ENCODE data around the gene ACADS. TPM values are rescaled to one million over a fixed set of nuclear protein-coding genes. Genes with fewer than 3 reads are reported as not detected.

ACADS gene
- total RNA-seq, 1 donor = 10.5 TPM

DNA sequence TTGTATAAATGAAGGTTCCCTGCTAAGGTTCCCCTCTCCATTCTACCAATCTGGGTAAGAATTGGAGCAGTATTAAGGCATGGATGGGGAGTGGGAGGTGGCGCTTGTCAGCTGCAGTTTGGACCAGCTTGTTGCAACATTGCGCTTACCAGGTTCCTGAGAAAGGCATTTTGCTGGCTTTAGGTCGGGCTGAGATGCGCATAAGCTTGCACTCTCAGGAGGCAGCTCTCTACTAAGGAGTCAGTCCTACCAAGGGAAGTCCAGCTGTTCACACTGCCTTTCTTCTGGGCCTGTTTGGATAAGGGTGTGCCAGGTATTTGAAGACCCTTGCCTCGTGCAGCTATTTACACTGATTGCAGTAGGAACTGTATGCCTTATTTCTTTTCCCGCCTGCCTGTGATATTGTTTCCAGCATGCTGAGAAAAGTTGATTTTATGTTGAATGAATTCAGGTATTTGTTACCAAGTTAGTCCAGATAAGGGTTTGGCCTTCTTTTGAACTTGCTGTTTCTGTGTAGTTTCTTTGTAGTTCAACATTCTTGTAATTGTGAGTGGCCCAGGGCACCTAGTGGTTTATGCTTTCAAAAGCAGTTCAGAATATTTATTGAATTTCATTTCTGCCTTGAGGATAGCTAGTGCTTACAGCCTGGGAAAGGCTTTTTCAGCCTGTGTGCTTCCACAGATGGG is 36.1 kb upstream of the ACADS start:
- H3K79me2 ChIP-seq (ENCODE audit: insufficient read depth, low read length) = peaks cover 76% of the 10 kb centered on the region
- H4K20me1 ChIP-seq (ENCODE audit: insufficient read depth, low read length) = peaks cover 64% of the 10 kb centered on the region

DNA sequence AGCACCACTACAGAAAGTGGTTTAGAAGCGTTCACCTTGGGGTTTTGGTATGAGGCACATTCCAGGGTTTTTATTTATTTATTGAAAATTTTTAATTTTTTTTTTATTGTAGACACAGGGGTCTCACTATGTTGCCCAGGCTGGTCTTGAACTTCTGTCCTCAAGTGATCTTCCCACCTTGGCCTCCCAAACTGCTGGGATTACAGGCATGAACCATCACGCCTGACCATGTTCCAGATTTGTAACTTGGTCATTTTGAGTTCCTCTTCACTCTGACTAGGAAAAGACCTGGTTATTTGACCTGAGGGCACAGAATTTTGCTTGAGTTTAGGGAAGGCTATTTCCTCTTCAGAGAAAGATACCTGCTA is 35.6 kb upstream of the ACADS start:
- H3K9me3 ChIP-seq (ENCODE audit: low read depth, low read length) = no peaks in the 10 kb centered on the region
- TF ChIP-seq CTCF (IDR thresholded peaks at IDR 0.05; ENCODE audit: extremely low read depth, low read depth, low read length) = no peak
- H3K27ac ChIP-seq (ENCODE audit: low read depth, low read length) = no peak overlapping the region
- H3K27me3 ChIP-seq (ENCODE audit: insufficient read depth, low read length) = no peaks in the 10 kb centered on the region
- no peak overlapping the region for H2AFZ ChIP-seq (ENCODE audit: low read length)
- H4K20me1 ChIP-seq (ENCODE audit: insufficient read depth, low read length) = peaks cover 64% of the 10 kb centered on the region
- H3K4me2 ChIP-seq (ENCODE audit: insufficient read depth, low read length) = no peak overlapping the region
- H3K79me2 ChIP-seq (ENCODE audit: insufficient read depth, low read length) = peaks cover 81% of the 10 kb centered on the region
- H3K4me3 ChIP-seq (ENCODE audit: insufficient read depth, low read length) = no peak overlapping the region
- peaks cover 24% of the 10 kb centered on the region for H3K4me1 ChIP-seq (ENCODE audit: insufficient read depth, low read length)
- peaks cover 14% of the 10 kb centered on the region for H3K36me3 ChIP-seq (ENCODE audit: insufficient read depth, low read length)
- DNase-seq (ENCODE audit: insufficient read length, low spot score, missing footprints) = no peak

More for the DNA sequence above, 36.1 kb upstream of the ACADS start:
- no peak overlapping the region for H2AFZ ChIP-seq (ENCODE audit: low read length)
- no peak for TF ChIP-seq CTCF (IDR thresholded peaks at IDR 0.05; ENCODE audit: extremely low read depth, low read depth, low read length)
- H3K36me3 ChIP-seq (ENCODE audit: insufficient read depth, low read length) = peaks cover 9% of the 10 kb centered on the region
- peak overlapping the region; percentile 91 for H3K4me3 ChIP-seq (ENCODE audit: insufficient read depth, low read length)
- H3K9me3 ChIP-seq (ENCODE audit: low read depth, low read length) = no peaks in the 10 kb centered on the region
- H3K27ac ChIP-seq (ENCODE audit: low read depth, low read length) = no peak overlapping the region
- no peaks in the 10 kb centered on the region for H3K27me3 ChIP-seq (ENCODE audit: insufficient read depth, low read length)
- H3K4me2 ChIP-seq (ENCODE audit: insufficient read depth, low read length) = peak overlapping the region; percentile 91
- no peak for DNase-seq (ENCODE audit: insufficient read length, low spot score, missing footprints)
- peaks cover 25% of the 10 kb centered on the region for H3K4me1 ChIP-seq (ENCODE audit: insufficient read depth, low read length)

GRCh38 chr12:120690978-120691377 is 34.6 kb upstream of the ACADS start:
- Histone ChIP-seq H3K4me1 (ENCODE audit: insufficient read depth, low read length) (peaks cover 22% of the 10 kb centered on the region), H3K4me2 (ENCODE audit: insufficient read depth, low read length) (no peak overlapping the region), H3K4me3 (ENCODE audit: insufficient read depth, low read length) (no peak overlapping the region), H3K9me3 (ENCODE audit: low read depth, low read length) (no peaks in the 10 kb centered on the region), H4K20me1 (ENCODE audit: insufficient read depth, low read length) (peaks cover 67% of the 10 kb centered on the region), H3K79me2 (ENCODE audit: insufficient read depth, low read length) (peaks cover 86% of the 10 kb centered on the region), H3K27ac (ENCODE audit: low read depth, low read length) (no peak overlapping the region), H2AFZ (ENCODE audit: low read length) (no peak overlapping the region), H3K36me3 (ENCODE audit: insufficient read depth, low read length) (peaks cover 23% of the 10 kb centered on the region), H3K27me3 (ENCODE audit: insufficient read depth, low read length) (no peaks in the 10 kb centered on the region)
- no peak for TF ChIP-seq CTCF (IDR thresholded peaks at IDR 0.05; ENCODE audit: extremely low read depth, low read depth, low read length)
- no peak for DNase-seq (ENCODE audit: insufficient read length, low spot score, missing footprints)

- H3K27ac ChIP-seq (ENCODE audit: low read depth, low read length) = no peak overlapping the region
- H3K4me3 ChIP-seq (ENCODE audit: insufficient read depth, low read length) = no peak overlapping the region
- H2AFZ ChIP-seq (ENCODE audit: low read length) = no peak overlapping the region
- H3K4me1 ChIP-seq (ENCODE audit: insufficient read depth, low read length) = peaks cover 21% of the 10 kb centered on the region
- peaks cover 39% of the 10 kb centered on the region for H3K36me3 ChIP-seq (ENCODE audit: insufficient read depth, low read length)
- no peaks in the 10 kb centered on the region for H3K9me3 ChIP-seq (ENCODE audit: low read depth, low read length)
- no peak overlapping the region for H3K4me2 ChIP-seq (ENCODE audit: insufficient read depth, low read length)
- no peak for TF ChIP-seq CTCF (IDR thresholded peaks at IDR 0.05; ENCODE audit: extremely low read depth, low read depth, low read length)
- DNase-seq (ENCODE audit: insufficient read length, low spot score, missing footprints) = no peak
- no peaks in the 10 kb centered on the region for H3K27me3 ChIP-seq (ENCODE audit: insufficient read depth, low read length)
- H4K20me1 ChIP-seq (ENCODE audit: insufficient read depth, low read length) = peaks cover 67% of the 10 kb centered on the region
- peaks cover 80% of the 10 kb centered on the region for H3K79me2 ChIP-seq (ENCODE audit: insufficient read depth, low read length)
These were observed 33.0 kb upstream of the ACADS start for GRCh38 chr12:120692524-120693033.
